Testis (tissue), 2 donors: Measurements from ENCODE around the gene TEX54.

ENCODE experiments used
- POLR2A ChIP-seq: fragments of 450-650 bp; IDR thresholded peaks from one replicate; pipeline ENCODE4 v1.6.1; 2017; ENCODE audit warnings: antibody characterized with exemption, mild to moderate bottlenecking, moderate library complexity
- TF ChIP-seq, protein P1 (sequence below), 3 experiments: fragments of 450-650 bp in 2 of 3; fragments of 200-600 bp in 1 of 3; sonication (generic) in 1 of 3; IDR thresholded peaks; one replicate each; pipeline ENCODE4 v1.5.1; 2016 to 2019; ENCODE audit warnings: antibody characterized with exemption in 3 of 3, mild to moderate bottlenecking in 2 of 3, moderate library complexity in 1 of 3

DNA sequence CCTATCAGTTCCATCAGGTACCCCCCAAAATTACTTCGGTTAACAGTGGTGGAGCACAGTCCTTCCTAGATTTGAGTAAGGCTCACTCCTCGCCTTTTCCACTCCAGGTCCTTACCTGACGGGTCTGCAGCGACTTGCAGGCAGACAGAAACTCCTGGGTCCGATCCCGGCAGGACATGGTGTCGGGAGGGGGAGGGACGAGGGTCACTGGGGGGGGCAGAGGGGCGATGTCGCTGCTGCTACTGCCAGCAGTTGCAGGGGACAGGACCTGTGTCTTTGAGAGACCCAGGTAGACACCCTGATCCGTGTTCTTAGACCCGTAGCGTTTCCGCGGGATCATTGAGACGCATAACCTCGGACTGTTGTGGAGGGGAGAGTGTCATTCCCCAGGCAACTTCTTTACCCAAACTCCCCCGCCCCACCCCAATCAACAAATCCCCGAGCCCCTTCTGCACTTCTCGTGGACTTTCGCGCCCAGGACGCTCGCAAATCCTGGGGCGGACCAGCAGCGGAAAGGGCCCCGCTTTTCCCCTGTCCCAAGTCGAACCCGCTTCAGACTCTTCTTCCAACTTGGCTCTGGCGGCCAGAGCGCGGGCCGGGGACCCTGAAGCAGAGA lies 1.6 kb downstream of the TEX54 start:
- TF ChIP-seq, protein P1, sequence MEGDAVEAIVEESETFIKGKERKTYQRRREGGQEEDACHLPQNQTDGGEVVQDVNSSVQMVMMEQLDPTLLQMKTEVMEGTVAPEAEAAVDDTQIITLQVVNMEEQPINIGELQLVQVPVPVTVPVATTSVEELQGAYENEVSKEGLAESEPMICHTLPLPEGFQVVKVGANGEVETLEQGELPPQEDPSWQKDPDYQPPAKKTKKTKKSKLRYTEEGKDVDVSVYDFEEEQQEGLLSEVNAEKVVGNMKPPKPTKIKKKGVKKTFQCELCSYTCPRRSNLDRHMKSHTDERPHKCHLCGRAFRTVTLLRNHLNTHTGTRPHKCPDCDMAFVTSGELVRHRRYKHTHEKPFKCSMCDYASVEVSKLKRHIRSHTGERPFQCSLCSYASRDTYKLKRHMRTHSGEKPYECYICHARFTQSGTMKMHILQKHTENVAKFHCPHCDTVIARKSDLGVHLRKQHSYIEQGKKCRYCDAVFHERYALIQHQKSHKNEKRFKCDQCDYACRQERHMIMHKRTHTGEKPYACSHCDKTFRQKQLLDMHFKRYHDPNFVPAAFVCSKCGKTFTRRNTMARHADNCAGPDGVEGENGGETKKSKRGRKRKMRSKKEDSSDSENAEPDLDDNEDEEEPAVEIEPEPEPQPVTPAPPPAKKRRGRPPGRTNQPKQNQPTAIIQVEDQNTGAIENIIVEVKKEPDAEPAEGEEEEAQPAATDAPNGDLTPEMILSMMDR (IDR thresholded peaks at IDR 0.05), result no peak
- TF ChIP-seq POLR2A, result no peak
